ENCODE measurements around the gene IFIT3. TPM values are rescaled to one million over a fixed set of nuclear protein-coding genes. Genes with fewer than 3 reads are reported as not detected.

IFIT3 gene
- total RNA-seq, 1 donor from 2014 or later, result 8.1 TPM

Other genes starting within 250 kb of the IFIT3 start
- 3.0 and 4.4 TPM in 2 replicates for gene CH25H, start 120.7 kb upstream of the IFIT3 start, total RNA-seq
- gene LIPA, start 76.2 kb upstream of the IFIT3 start, total RNA-seq, result 43.2 and 54.4 TPM in 2 replicates
- gene IFIT2, start 26.0 kb upstream of the IFIT3 start, total RNA-seq, result 3.1 and 8.1 TPM in 2 replicates
- not detected in 2 replicates for gene IFIT1B, start 50.1 kb downstream of the IFIT3 start, total RNA-seq
- gene IFIT1, start 64.6 kb downstream of the IFIT3 start, total RNA-seq, result 0.20 and 0.87 TPM in 2 replicates
- gene IFIT5, start 86.6 kb downstream of the IFIT3 start, total RNA-seq, result 6.3 and 7.7 TPM in 2 replicates
- gene SLC16A12, start 207.6 kb downstream of the IFIT3 start, total RNA-seq, result not detected in 2 replicates